Breast epithelium (tissue), 4 donors: ENCODE measurements around the gene RPA1. TPM values are rescaled to one million over a fixed set of nuclear protein-coding genes. Genes with fewer than 3 reads are reported as not detected.

Source experiments
- DNase-seq, 2 donors: peaks; one replicate each; pipeline ENCODE4 v3.0.0-alpha.2; 2019; ENCODE audit warnings: low spot score in 2 of 2
- H3K27ac ChIP-seq, 2 donors: fragments of 200-600 bp; sonication (generic) in 1 of 2; one replicate each; pipeline ENCODE4 v1.5.1; 2016 to 2019; ENCODE audit warnings: mild to moderate bottlenecking in 1 of 2
- H3K27me3 ChIP-seq, 2 donors: fragments of 200-600 bp; sonication (generic) in 1 of 2; one replicate each; pipeline versions ENCODE4 v1.5.1 to v1.6.0; 2017 to 2019; ENCODE audit warnings: control low read depth in 1 of 2, mild to moderate bottlenecking in 1 of 2
- H3K36me3 ChIP-seq: fragments of 200-600 bp; one replicate; pipeline ENCODE4 v1.5.1; 2019
- H3K4me1 ChIP-seq, 2 donors: fragments of 200-600 bp; sonication (generic); one replicate each; pipeline ENCODE4 v1.5.1; 2016 to 2019; ENCODE audit warnings: control low read depth in 1 of 2
- H3K4me3 ChIP-seq, 3 donors: fragments of 200-600 bp; sonication (generic); 1 replicate in 2 of 3; 2 replicates in 1 of 3; pipeline ENCODE4 v1.5.1; 2016 to 2019; ENCODE audit warnings: mild to moderate bottlenecking in 3 of 3, moderate library complexity in 2 of 3
- H3K9me3 ChIP-seq, 2 donors: fragments of 200-600 bp; sonication (generic) in 1 of 2; one replicate each; pipeline ENCODE4 v1.5.1; 2016 to 2019; ENCODE audit warnings: control low read depth in 1 of 2
- POLR2A ChIP-seq: fragments of 450-650 bp; IDR thresholded peaks from one replicate; pipeline ENCODE4 v1.6.1; 2016; ENCODE audit warnings: antibody characterized with exemption, mild to moderate bottlenecking, moderate library complexity
- POLR2AphosphoS5 ChIP-seq, 3 donors: sonication (generic); formaldehyde crosslinking; IDR thresholded peaks; one replicate each; pipeline ENCODE4 v1.6.1; 2017; ENCODE audit warnings: antibody characterized with exemption in 3 of 3
- intact Hi-C: fragments of 100-400 bp; cut with DNase I; formaldehyde crosslinking; loops from one replicate; pipeline ENCODE4 v1.15.1; 2023; ENCODE audit warnings: low total_unique reads
- total RNA-seq, 3 donors: library from RNA; depleted of rRNA; stranded (reverse); fragments of >200 nt; gene quantifications; one replicate each; pipeline ENCODE4 v1.1.0, GENCODE V29; 2016
- TF ChIP-seq, protein P1 (sequence below), 3 donors: fragments of 450-650 bp; IDR thresholded peaks; one replicate each; pipeline ENCODE4 v1.5.1; 2016 to 2017; ENCODE audit warnings: antibody characterized with exemption in 3 of 3, mild to moderate bottlenecking in 3 of 3, moderate library complexity in 3 of 3

RPA1 gene
- total RNA-seq, 3 donors from 2014 or later: 34.7 to 40.6 (median 34.7) TPM

DNA sequence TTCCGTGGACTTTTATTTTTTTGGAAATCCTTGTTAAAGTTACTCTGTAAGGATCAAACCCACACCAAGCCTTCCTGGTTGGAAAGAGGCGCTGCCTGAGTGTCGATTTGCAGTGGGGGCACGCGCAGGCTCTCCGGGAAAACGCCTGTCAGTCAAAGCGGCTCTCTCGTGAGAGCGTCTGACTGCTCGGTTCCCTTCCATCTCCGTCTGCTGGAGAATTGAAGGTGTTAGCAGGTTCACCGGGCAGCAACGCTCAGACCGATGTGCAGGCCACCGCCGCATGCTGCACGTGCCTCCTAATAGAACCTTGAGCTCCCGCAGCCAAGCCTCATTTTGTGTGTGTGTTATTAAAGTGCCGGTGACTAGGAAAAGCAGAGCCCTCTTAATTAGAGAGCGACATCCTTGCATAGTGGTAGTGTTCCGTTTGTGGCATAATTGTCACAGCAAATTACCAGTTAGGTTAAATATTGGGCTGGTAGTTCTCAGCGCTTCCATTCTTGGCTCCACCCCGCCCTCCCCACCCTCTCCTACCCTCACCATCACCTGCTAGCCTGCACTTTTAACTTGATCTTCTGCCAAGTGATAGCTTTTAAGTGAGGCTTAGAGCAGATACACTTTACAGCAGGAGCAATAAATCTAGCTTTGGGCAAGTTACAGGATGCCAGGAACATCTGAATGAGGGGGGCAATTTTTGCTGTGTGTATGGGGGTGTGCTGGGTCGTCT, 75.5 kb downstream of the RPA1 start:
- H3K36me3 ChIP-seq: no peaks in the 10 kb centered on the region
- no peak for TF ChIP-seq POLR2AphosphoS5 (IDR thresholded peaks at IDR 0.05)
- no peak overlapping the region for H3K4me3 ChIP-seq
- H3K27ac ChIP-seq: no peak overlapping the region
- intact Hi-C loops: no loop called here
- H3K9me3 ChIP-seq: no peaks in the 10 kb centered on the region
- DNase-seq: no peak
- H3K27me3 ChIP-seq: peaks cover 0 to 17% of the 10 kb centered on the region in 2 donors
- H3K4me1 ChIP-seq: peaks cover 0 to 8% of the 10 kb centered on the region in 2 donors

- H3K9me3 ChIP-seq: no peaks in the 10 kb centered on the region
- no peak overlapping the region for H3K27ac ChIP-seq
- TF ChIP-seq POLR2AphosphoS5 (IDR thresholded peaks at IDR 0.05) (no peak), POLR2A (no peak)
- TF ChIP-seq, protein P1, sequence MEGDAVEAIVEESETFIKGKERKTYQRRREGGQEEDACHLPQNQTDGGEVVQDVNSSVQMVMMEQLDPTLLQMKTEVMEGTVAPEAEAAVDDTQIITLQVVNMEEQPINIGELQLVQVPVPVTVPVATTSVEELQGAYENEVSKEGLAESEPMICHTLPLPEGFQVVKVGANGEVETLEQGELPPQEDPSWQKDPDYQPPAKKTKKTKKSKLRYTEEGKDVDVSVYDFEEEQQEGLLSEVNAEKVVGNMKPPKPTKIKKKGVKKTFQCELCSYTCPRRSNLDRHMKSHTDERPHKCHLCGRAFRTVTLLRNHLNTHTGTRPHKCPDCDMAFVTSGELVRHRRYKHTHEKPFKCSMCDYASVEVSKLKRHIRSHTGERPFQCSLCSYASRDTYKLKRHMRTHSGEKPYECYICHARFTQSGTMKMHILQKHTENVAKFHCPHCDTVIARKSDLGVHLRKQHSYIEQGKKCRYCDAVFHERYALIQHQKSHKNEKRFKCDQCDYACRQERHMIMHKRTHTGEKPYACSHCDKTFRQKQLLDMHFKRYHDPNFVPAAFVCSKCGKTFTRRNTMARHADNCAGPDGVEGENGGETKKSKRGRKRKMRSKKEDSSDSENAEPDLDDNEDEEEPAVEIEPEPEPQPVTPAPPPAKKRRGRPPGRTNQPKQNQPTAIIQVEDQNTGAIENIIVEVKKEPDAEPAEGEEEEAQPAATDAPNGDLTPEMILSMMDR (IDR thresholded peaks at IDR 0.05): no peak
- DNase-seq: no peak
- H3K27me3 ChIP-seq: peaks cover 0 to 17% of the 10 kb centered on the region in 2 donors
- H3K4me3 ChIP-seq: no peak overlapping the region
- H3K4me1 ChIP-seq: peaks cover 0 to 8% of the 10 kb centered on the region in 2 donors
- H3K36me3 ChIP-seq: no peaks in the 10 kb centered on the region
- intact Hi-C loops: no loop called here
Measured at GRCh38 chr17:1906662-1907101, 76.9 kb downstream of the RPA1 start.

DNA sequence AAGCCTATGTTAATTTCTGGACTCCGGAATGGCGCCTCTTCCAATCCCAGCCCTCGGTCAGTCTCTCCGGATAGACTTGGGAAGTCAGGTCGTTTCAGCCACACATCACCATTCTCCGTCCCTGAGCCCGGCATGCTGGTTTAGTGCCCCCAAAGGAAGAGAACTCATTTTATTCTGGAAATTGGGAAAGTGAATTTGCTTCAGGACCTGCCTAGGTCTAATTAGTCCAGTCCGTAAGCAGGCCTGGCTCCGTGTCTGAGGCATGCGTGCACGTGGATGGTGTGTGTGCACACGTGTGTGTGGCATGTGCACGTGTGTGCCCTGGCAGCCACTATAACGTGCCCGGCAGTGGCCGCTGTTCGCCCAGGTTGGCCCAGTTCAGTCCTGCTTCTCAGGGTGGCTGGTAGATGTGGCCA, 77.4 kb downstream of the RPA1 start:
- peaks cover 0 to 8% of the 10 kb centered on the region in 2 donors for H3K4me1 ChIP-seq
- H3K27me3 ChIP-seq: peaks cover 0 to 17% of the 10 kb centered on the region in 2 donors
- intact Hi-C loops: no loop called here
- no peak for DNase-seq
- H3K36me3 ChIP-seq: no peaks in the 10 kb centered on the region
- no peak overlapping the region for H3K27ac ChIP-seq
- no peaks in the 10 kb centered on the region for H3K9me3 ChIP-seq
- H3K4me3 ChIP-seq: no peak overlapping the region
- TF ChIP-seq POLR2AphosphoS5 (IDR thresholded peaks at IDR 0.05): no peak

GRCh38 chr17:1907909-1908698, 78.3 kb downstream of the RPA1 start:
- peaks cover 0 to 24% of the 10 kb centered on the region in 2 donors for H3K27me3 ChIP-seq
- no peak for DNase-seq
- H3K4me3 ChIP-seq: peak overlapping the region in 2 of 3 donors; percentile 37 to 43
- intact Hi-C loops: no loop called here
- TF ChIP-seq POLR2A: no peak
- TF ChIP-seq POLR2AphosphoS5 (IDR thresholded peaks at IDR 0.05): no peak
- TF ChIP-seq, protein P1 (IDR thresholded peaks at IDR 0.05): no peak
- H3K27ac ChIP-seq: no peak overlapping the region
- H3K9me3 ChIP-seq: no peaks in the 10 kb centered on the region
- H3K36me3 ChIP-seq: no peaks in the 10 kb centered on the region
- peaks cover 0 to 8% of the 10 kb centered on the region in 2 donors for H3K4me1 ChIP-seq

- Histone ChIP-seq H3K36me3 (no peaks in the 10 kb centered on the region), H3K9me3 (no peaks in the 10 kb centered on the region), H3K4me1 (peaks cover 0 to 8% of the 10 kb centered on the region in 2 donors), H3K27ac (no peak overlapping the region), H3K4me3 (peak overlapping the region in 2 of 3 donors; percentile 37 to 43), H3K27me3 (peaks cover 0 to 27% of the 10 kb centered on the region in 2 donors)
- peak; percentile 38 to 57 for DNase-seq
- intact Hi-C loops: no loop called here
- TF ChIP-seq, protein P1 (IDR thresholded peaks at IDR 0.05): peak; percentile 25 to 84 (median 76)
- peak in 1 of 3 donors; percentile 35 for TF ChIP-seq POLR2AphosphoS5 (IDR thresholded peaks at IDR 0.05)
- no peak for TF ChIP-seq POLR2A
Measured at GRCh38 chr17:1908699-1909309, 79.0 kb downstream of the RPA1 start.
